GM18517 (cell line): ENCODE data around the gene PUM2.
"Not testable (repeated sequence)": the region's sequence is repeated elsewhere in the genome, so short reads cannot be mapped to it uniquely, and the experiment has no call there.

Source experiments
- ATAC-seq: cut with Tn5 transposase; IDR thresholded peaks from one replicate; pipeline ENCODE4 v1.9.1; 2021; ENCODE audit warnings: mild to moderate bottlenecking, moderate library complexity; ENCODE audit not compliant: unreplicated experiment

Gene PUM2

DNA sequence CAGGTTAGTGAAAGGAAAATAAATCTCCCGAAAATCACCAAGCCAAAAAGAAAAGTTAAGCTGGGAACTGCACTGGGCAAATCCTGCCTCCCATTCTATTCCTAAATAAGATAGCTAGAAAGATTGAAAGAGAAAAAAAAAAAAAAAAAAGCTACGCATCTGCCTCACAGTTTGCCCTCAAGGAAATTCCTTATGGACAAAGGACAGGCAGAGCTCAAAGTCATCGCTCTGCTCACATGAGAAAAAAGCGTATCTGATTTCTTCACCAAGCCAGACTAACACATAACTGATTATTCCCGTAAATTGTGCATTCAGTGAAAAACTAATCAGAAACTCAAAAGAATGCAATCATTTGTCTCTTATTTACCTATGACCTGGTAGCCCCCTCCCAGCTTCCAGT lies 50.0 kb downstream of the PUM2 start:
- no peak for ATAC-seq

DNA sequence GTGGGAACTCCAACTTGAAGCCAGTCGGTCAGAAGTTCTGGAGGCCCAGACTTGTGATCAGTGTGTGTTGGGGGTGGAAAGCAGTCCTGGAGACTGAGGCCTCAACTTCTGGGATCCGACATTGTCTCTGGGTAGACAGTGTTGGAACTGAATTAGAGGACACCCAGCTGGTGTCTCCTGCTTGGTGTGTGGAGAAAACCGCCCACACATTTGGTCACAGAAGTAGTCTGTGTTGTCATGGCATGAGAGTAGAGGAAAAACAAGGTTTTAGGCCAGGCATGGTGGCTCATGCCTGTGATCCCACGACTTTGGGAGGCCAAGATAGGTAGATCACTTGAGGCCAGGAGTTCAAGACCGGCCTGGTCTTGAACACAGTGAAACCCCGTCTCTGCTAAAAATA lies 51.5 kb downstream of the PUM2 start:
- no peak for ATAC-seq

DNA sequence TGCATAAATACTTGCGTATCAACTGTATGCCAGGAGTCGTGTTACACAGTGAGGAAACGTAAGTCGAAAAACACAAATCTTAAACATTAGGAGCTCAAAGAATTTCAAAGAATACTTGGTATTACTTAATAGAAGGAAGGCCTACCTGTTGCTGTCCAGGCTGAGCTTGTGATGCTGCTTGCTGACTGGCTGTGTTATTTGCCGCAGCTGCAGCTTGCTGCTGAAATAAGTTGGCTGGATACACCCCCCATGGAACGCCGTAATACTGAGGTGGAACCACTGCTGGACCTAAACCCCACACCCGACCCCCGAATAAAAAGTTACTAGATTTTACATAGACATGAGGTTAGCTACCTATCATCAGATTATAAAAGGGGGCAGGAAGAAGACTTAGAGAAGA lies 56.4 kb downstream of the PUM2 start:
- ATAC-seq = no peak

DNA sequence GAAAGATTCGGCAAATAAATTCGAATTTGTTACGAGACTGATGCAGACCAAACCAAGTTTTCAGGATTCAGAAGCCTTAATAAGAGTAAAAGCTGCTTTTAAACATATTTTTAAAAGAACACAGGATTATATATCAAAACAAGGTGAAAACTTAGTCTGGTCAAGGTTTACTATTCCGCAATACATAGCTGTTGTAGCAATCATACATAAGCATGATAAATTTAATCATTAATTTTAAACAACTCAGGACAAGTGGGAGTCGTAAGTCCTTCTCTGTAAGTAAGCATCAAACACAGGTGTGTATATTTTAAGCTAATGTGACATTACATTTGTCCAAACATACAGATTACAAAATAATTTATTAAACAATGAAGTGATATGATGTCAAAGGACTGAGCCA lies 57.7 kb downstream of the PUM2 start:
- ATAC-seq = no peak

DNA sequence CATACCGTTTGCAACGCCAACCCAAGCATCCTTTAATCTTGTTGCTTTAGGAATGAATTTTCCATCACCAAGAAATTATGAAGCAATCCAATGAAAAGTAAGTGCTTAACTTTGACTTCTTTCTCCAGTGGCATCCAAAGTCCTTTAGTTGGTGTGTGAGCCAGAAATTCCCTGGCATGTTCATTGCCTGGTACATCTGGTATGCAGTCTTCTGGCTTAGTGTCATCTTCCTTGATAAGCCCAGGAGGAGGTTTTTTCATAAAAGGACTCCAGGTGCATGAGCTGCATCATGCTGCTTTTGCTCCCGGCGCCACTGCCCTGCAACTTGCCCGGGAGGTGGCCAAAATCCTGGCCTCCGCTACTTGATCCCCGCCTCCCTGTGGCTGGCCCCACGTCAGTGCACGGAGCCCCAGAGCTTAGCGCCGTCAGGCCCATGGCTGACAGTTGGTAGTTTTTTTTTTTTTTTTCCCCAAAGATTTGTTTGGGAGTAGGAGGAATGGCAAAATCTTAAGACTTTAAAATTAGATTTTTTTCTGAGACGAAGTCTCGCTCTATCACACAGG lies 58.7 kb downstream of the PUM2 start:
- ATAC-seq = no peak

DNA sequence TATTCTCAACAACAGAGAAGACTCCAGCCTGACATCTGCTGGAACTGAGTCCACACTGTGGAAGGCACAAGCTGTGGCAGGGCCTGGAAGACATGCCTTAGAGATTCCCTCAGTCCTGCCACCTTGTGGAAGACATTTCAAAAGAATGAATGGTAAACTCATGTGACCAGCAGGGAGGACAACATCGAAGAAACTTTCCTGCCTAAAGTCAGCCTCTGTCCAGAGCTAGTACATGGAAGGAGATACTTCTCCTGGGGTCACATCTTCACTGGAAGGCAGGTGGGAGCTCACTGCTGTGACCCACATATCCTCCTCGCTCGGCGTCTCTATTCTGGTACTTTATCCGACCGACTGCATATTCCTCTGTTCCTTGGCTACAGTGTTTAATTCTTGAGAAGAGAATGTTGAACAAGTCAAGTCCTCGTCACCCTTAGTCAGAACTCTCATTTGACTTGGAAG lies 59.5 kb downstream of the PUM2 start:
- no peak for ATAC-seq

DNA sequence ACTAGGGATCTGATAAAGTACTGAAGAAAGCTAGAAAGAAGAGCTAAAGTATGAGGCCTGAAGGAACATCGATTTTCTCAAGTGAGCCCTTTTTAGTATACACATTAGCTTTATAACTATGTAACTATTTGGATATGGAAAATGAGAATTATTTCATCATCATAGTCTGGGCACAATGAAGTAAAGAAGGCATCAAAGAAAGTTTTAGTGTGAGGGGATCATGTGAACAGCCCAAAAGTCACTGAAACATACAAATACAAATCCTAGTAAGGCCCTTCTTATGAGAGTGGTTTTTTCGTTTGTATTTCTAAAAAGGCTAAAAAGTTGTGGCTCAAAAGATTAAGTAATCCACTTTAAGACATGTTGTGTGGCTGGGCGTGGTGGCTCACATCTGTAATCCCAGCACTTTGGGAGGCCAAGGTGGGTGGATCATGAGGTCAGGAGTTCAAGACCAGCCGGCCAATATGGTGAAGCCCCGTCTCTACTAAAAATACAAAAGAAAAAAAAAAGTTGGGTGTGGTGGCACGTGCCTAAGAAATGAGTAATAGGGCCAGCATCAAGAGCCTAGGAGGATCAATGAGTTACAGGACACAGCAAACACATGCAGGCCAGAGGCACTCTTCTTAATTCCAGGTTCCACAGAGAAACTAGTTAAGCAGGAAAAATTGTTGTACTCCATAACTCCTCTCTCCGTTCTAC lies 61.9 kb downstream of the PUM2 start:
- no peak for ATAC-seq

DNA sequence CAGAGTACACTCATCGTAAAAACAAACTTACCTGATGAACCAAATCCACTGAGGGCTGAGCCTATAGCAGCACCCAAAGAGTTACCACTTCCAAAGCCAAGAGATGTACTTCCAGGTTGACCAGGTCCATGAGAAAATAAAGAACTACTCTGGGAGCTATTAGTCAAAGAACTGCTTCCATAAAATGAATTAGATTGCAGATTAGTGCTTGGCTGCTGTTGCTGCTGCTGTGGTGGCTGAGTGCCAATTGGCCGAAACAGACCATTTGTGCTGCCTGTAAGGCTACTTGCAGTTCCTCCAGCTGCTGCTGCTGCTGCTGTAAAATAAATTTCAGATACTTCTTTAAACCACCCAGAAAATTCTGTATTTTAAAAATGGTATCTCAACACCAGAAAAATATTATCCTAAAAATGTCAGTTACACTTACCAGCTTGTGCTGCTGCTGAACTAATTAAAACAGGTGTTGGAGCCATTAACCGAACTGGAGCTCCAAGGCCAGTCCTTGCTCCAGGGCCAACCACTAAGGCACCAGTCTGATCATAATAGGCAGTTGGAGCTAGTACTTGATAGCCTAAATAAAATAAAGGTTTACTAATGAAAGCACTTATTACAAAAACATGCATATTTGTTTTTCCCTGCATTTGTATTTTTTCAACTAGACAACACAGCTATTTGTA lies 67.6 kb downstream of the PUM2 start:
- no peak for ATAC-seq

DNA sequence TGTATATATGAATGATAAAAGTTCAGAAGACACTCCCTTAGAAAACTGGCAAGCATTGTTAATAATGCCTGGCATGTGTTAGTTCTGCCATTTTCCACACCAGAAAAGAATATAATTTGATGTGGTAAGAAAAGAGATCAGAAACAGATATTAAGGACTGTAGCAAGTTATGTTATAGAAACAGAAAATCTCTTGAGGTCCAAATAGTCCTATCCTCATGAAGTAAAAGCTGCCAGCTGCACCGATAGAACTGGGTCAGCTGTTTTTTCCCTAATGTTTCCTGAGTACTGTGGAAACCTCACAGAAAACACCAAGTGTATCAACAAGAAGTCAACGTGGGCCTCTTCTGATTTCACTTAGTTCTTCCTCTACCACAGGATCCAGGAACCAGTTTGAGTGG lies 68.8 kb downstream of the PUM2 start:
- no peak for ATAC-seq

DNA sequence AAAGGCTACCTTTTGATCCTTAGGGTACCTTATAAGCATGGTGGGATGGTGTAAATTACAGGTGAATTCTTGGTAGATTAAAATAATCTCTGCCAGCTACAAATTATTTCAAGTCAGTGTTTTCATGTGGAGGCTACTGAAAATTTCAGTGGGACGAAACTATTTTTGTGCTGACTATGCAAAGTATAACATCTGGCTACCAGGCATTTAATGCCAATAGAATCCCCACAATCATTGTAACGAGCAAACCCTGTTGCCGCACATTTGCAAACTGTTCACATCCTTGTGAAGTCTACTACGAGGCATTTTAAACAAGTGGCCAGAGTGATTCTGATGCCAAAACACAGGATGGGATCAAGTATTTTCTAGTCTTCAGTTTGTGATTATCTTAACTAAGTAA lies 77.6 kb downstream of the PUM2 start:
- no peak for ATAC-seq

DNA sequence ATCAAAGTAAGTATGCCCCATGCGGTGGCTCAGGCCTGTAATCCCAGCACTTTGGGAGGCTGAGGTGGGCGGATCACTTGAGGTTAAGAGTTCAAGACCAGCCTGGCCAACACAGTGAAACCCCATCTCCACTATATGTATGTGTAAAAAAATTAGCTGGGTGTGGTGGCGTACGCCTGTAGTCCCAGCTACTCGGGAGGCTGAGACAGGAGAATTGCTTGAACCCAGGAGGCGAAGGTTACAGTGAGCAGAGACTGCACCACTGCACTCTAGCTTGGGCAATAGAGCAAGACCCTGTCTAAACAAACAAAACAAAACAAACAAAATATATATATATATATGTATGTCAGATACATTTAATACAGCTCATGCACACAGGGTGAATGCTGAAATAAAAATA lies 82.3 kb downstream of the PUM2 start:
- ATAC-seq = not testable (repeated sequence)

DNA sequence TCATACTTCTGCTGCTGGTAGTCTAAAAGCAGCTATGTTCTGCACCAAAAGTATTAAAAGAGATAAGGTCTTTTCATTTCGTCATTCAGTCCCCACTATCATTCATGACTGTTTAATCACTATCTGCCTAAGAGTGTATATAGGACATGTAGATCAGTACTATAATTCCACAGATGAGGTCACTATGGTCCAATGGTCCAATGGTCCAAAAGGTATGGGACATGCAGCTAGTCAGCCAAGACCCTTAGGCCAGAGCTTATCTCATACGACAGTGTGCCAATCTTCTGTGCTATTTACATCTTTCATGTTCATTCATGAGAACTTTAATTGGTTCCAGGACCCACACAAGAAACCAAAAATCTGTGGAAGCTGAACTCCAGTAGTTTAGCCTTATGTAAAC lies 83.1 kb downstream of the PUM2 start:
- ATAC-seq = no peak

DNA sequence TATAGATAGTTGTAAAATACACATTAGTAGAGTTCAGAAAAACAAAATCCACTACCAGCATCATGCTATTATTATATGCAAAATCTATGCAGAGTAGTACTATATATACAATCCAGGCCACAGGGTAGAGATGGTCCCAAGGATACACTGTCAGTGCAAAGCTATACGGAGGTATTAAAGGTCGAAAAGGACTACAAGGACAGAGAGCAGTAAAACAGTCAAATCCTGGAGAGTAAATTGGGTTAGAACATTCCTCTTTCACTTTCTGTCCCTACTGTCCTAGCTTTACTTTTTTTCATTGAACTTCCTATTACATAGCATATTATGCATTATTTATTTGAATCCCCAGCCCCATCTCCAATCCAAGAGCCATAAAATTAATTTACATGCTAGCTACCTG lies 86.0 kb downstream of the PUM2 start:
- no peak for ATAC-seq

DNA sequence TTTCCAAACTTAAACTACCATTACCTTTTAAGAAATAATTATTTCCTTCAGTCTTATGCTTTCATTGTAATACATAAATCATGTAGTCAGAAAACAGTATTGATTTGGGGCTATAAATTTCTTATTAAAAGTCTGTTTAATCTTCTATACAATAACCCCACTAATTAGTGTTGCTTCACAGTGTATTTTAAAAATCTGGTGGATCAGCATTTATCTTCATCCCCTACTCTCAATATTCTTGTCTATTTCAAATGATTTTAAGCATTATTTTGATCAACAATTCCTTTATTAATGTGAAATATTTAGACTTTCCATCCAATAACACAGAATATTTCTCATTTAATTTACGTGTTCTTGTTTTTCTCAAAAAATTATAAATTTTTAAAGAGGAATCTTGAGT lies 93.2 kb downstream of the PUM2 start:
- ATAC-seq = no peak

DNA sequence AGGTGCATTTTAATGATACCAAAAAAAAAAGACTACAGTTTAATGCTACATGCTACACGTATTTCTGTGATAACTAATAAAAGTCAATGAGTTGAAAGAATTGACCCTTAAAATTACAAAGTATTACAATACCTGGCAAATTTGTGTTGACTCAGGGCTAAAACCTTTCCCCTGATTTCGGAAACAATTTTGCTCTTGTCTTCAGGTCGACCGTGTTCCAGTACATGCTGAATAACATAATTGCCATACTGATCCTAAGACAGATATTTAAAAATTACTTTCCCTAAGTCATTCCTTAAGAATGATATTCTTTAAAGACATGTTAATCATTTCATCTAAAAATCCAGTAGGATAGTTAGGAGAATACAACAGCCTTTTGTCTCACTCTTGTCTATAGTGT lies 95.9 kb downstream of the PUM2 start:
- no peak for ATAC-seq

DNA sequence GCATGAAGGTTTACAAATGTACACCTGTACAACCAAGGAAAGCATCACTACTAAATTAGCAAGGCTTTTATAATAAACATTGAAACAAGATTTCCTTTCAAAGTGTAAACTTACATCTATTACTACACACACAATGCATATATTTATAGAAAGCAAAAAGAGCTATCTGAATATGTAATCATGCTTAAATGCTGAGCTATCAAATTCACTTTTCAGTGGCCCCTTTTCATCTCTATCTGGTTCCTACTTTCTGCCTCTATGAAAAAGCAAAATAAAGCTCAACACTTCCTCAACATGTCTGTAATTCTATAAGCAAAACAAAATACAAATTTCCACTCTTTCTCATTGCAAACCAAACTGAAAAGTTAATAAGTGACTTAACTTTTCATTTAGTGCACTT lies 100.2 kb downstream of the PUM2 start:
- no peak for ATAC-seq

DNA sequence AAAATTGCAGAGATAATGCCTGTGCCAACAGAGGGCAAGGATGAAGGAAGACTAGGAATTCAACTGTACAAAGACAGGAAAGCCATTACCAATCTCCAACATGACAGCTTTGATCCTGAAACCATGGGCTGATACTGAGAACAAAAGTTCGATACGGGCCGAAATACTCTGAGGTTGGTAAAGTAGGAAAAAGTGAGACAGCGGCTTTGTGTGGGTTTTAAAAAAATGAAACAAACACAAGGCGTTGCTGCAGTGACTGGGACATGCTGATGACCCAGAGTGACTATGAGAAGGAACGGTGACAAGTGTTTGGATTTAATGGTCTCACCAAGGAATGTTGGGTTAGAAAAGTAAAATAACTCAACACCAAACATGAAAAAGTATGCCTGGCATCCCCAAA lies 101.5 kb downstream of the PUM2 start:
- no peak for ATAC-seq

DNA sequence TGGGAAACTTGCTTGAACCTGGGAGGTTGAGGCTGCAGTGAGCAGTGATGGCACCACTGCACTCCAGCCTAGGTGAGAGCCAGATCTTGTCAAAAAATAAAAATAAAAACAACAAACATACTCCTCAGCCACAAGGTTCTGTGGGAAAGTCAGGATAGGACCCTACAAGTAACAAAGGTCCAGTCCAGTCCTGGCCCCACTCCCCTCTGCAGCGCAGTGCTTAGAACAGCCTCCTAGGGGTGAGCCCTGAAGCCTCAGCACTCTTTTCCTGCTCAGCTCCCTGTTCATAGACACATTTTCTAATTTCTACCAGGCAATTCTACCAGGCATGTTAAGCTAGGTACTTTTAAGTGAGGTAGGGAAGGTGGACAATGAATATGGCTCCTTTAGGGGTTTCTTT lies 103.6 kb downstream of the PUM2 start:
- no peak for ATAC-seq

DNA sequence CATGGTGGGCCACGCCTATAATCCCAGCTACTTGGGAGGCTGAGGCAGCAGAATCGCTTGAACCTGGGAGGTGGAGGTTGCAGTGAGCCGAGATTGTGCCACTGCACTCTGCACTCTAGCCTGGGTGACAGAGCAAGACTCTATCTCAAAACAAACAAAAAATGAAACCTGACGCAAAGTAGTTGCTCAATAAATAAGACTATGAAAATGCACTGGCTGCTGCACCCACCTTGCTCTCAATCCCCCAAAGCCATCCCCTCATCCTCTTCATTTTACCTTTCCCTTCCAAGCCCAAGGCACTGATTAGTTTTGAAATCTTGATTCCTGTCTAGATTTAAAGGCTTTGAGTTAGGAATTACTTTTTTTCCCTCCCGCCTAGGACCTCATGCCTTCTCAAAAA lies 107.0 kb downstream of the PUM2 start:
- ATAC-seq = not testable (repeated sequence)

DNA sequence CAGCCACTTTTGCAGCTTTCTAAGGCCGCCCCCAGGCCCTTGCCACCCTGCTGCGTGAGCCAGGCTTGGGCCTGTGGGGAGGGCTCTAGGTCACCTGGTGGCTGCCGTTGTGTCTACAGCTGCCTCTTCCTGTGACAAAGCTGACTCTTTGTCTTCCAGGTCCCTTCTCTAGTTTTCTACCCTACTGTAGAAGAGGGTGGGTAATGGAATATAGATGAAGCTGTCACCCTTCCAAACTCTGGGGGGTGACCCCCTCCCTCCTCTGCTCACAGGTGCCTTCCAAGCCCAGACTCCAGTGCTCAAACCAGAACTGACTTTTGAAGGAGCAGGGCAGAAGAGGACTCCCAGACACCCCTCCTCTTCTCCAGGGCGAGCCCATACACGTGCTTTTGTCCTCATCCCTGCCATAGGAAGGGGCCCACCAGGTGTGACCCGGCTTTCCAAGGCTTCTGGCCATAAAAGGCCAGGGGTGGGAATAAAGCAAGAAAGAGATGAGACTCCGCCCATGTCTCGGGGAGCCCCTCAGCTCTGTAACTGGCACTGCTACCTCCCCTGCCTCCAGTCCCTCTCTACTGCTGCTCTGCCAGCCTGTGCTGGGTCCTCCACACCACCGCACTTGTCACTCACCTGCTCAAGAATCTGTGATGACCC lies 107.8 kb downstream of the PUM2 start:
- no peak for ATAC-seq

DNA sequence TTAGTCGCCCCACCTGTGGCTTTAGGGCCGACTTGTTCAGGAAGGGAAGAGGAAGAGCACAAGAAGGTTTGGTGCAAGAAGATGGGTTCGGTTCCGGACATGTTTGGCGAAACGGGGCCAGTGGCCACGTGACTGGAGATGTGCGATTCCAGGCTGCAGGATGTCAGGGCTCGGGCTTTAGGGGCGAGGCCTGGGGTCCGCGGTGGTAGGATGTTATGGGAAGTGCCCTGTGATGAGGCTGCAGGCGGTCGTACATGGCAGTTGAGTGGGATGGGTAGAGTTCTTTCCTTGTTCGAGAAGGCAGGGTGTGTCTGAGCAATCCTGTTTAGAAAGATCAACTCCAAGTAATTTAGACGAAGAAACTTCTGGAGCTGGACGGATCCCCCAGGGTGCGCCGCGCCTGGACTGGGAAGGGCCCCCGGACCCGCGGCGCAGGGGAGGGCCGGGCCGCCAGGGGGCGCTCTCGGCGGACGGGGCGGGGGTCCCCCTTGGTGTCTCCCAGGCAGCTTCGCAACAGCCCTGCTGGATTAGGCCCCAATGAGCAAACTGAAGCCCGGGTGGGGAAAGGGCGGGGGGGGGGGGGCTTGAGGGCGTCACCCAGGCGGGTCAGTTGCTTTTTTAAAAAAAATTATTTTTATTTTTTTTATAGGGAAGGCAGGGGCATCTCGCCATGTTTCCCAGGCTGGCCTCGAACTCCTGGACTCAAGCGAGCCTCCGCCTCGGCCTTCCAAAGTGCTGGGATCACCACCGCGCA lies 108.5 kb downstream of the PUM2 start:
- no peak for ATAC-seq
